DMS153 treated with DMSO at 0.1 percent for 48 hours (cell line): Measurements from ENCODE around the gene SPATA4.

Source experiments
- DNase-seq: peaks from one replicate; lab custom pipeline; 2025; ENCODE audit not compliant: unreplicated experiment; lab: John Stamatoyannopoulos, UW

The SPATA4 gene

GRCh38 chr4:176189891-176190795 lies 5.2 kb downstream of the SPATA4 start:
- no peak for DNase-seq

- DNase-seq: no peak
These were observed 6.7 kb downstream of the SPATA4 start for GRCh38 chr4:176188654-176189053.

- no peak for DNase-seq
These were observed 7.8 kb downstream of the SPATA4 start for GRCh38 chr4:176187624-176188023.

- DNase-seq: no peak
These were observed 8.6 kb downstream of the SPATA4 start for GRCh38 chr4:176186671-176187395.

- DNase-seq: no peak
These were observed 9.3 kb downstream of the SPATA4 start for GRCh38 chr4:176186067-176186466.

- DNase-seq: no peak
These were observed 10.3 kb downstream of the SPATA4 start for GRCh38 chr4:176185051-176185450.

- no peak for DNase-seq
These were observed 32.3 kb downstream of the SPATA4 start for GRCh38 chr4:176163041-176163440.

- DNase-seq: no peak
These were observed 38.7 kb downstream of the SPATA4 start for GRCh38 chr4:176156656-176157055.

- DNase-seq: no peak
These were observed 42.3 kb downstream of the SPATA4 start for GRCh38 chr4:176153124-176153523.

- DNase-seq: no peak
These were observed 44.7 kb downstream of the SPATA4 start for GRCh38 chr4:176150704-176151103.

- no peak for DNase-seq
These were observed 45.1 kb downstream of the SPATA4 start for GRCh38 chr4:176150356-176150682.

GRCh38 chr4:176149680-176150355 lies 45.6 kb downstream of the SPATA4 start:
- DNase-seq: no peak

GRCh38 chr4:176142253-176142652 lies 53.1 kb downstream of the SPATA4 start:
- no peak for DNase-seq

- DNase-seq: no peak
These were observed 55.9 kb downstream of the SPATA4 start for GRCh38 chr4:176139518-176139917.

GRCh38 chr4:176137631-176138030 lies 57.8 kb downstream of the SPATA4 start:
- DNase-seq: no peak

- no peak for DNase-seq
These were observed 60.7 kb downstream of the SPATA4 start for GRCh38 chr4:176134670-176135069.
